Fibroblast of skin of scalp (primary cell): ENCODE measurements around the gene SPRR2E.
"Not testable (repeated sequence)": the region's sequence is repeated elsewhere in the genome, so short reads cannot be mapped to it uniquely, and the experiment has no call there.

Source experiments
- DNase-seq: peaks from one replicate; pipeline ENCODE4 v3.0.0-alpha.2; 2013

SPRR2E gene

GRCh38 chr1:153058826-153059784 lies 35.2 kb downstream of the SPRR2E start:
- no peak for DNase-seq

- no peak for DNase-seq
Measured at GRCh38 chr1:153058154-153058553, 36.2 kb downstream of the SPRR2E start.

GRCh38 chr1:153057375-153057774 lies 37.0 kb downstream of the SPRR2E start, which contains the start of gene SPRR2A:
SPRR2A (minus strand) TSS chr1:153057512; CDS start chr1:153056735, 777 bp downstream.
- DNase-seq: no peak

GRCh38 chr1:153056111-153056510 lies 38.2 kb downstream of the SPRR2E start:
- not testable (repeated sequence) for DNase-seq

- no peak for DNase-seq
Measured at GRCh38 chr1:153049211-153049610, 45.1 kb downstream of the SPRR2E start.
